Measurements from ENCODE around the gene LAD1. TPM values are rescaled to one million over a fixed set of nuclear protein-coding genes. Genes with fewer than 3 reads are reported as not detected.

The LAD1 gene
- total and polyA plus RNA-seq, 2 of the 13 experiments (the other 11 are each of a cell fraction or from before 2014, with no cell fraction given): 10.8 to 65.6 TPM

DNA sequence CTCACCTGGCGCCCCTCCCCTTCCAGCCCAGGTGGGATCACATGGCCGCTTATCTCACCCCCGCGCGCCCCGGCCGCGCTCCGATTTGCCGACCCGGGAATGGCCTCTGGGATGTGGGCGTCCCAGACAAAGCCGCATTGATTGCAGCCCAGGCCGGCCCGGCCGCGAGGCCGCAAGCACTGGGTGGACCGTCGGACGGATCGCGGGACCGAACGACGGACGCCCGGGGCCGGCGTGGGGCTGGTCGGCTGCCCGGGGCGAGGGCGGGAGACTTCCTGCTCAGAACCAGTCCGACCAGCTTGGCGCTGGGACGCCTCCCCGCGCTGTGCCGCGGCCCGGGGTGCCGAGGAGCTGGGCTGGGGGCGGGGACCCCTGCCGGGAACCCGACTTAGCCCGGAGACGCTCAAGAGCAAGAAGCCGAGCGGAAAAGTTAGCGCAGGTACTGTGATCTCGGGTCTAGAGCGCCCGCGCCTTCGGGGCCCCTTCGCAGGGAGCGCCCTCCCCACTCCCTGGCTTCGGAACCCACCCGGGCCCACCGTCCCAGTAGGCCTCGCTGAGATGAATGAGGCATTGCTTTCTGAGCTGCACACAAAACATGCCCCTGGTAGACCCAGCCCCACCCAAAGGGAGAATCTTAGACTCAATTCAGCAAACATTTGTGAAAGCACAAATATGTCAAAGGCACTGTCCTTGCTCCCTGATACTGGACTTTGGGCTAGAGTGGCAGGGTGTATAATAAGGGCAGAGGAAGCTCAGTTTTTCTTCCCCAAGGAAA lies 415 bp upstream of the LAD1 start (continued):
- TF ChIP-seq ZBTB3 (CRISPR knock-in tag; IDR thresholded peaks at IDR 0.05; ENCODE audit: borderline replicate concordance, low read depth) (no peak; the same call in 1 of the 2 replicates), SSRP1 (CRISPR knock-in tag; IDR thresholded peaks at IDR 0.05) (no peak), HOXD1 (CRISPR knock-in tag; IDR thresholded peaks at IDR 0.05) (0 out of 2 replicates have a peak, but pooled peaks have one; percentile 27), FOSL2 (CRISPR knock-in tag; IDR thresholded peaks at IDR 0.05) (peak; percentile 37; the same call in 1 of the 2 replicates), ZSCAN9 (CRISPR knock-in tag; IDR thresholded peaks at IDR 0.05; ENCODE audit: borderline replicate concordance) (no peak), RXRA (CRISPR knock-in tag; IDR thresholded peaks at IDR 0.05) (no peak; the same call in 1 of the 2 replicates), CHD2 (IDR thresholded peaks at IDR 0.05; ENCODE audit: low read depth, low read length) (no peak), AGO2 (optimal IDR thresholded peaks at IDR 0.05; ENCODE audit: low read depth, low read length) (peak; percentile 72), SPEN (CRISPR knock-in tag; IDR thresholded peaks at IDR 0.05; ENCODE audit: low read depth) (no peak; the same call in 1 of the 2 replicates), ELF4 (CRISPR knock-in tag; IDR thresholded peaks at IDR 0.05; ENCODE audit: borderline replicate concordance) (no peak), MTA1 (CRISPR knock-in tag; IDR thresholded peaks at IDR 0.05; ENCODE audit: borderline replicate concordance) (no peak), MAF1 (CRISPR knock-in tag; IDR thresholded peaks at IDR 0.05; ENCODE audit: borderline replicate concordance) (no peak), ZKSCAN1 (IDR thresholded peaks at IDR 0.05; ENCODE audit: low read length) (no peak)
- TF ChIP-seq, protein P1, sequence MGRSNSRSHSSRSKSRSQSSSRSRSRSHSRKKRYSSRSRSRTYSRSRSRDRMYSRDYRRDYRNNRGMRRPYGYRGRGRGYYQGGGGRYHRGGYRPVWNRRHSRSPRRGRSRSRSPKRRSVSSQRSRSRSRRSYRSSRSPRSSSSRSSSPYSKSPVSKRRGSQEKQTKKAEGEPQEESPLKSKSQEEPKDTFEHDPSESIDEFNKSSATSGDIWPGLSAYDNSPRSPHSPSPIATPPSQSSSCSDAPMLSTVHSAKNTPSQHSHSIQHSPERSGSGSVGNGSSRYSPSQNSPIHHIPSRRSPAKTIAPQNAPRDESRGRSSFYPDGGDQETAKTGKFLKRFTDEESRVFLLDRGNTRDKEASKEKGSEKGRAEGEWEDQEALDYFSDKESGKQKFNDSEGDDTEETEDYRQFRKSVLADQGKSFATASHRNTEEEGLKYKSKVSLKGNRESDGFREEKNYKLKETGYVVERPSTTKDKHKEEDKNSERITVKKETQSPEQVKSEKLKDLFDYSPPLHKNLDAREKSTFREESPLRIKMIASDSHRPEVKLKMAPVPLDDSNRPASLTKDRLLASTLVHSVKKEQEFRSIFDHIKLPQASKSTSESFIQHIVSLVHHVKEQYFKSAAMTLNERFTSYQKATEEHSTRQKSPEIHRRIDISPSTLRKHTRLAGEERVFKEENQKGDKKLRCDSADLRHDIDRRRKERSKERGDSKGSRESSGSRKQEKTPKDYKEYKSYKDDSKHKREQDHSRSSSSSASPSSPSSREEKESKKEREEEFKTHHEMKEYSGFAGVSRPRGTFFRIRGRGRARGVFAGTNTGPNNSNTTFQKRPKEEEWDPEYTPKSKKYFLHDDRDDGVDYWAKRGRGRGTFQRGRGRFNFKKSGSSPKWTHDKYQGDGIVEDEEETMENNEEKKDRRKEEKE (IDR thresholded peaks at IDR 0.05): no peak
- TF ChIP-seq, protein P2, sequence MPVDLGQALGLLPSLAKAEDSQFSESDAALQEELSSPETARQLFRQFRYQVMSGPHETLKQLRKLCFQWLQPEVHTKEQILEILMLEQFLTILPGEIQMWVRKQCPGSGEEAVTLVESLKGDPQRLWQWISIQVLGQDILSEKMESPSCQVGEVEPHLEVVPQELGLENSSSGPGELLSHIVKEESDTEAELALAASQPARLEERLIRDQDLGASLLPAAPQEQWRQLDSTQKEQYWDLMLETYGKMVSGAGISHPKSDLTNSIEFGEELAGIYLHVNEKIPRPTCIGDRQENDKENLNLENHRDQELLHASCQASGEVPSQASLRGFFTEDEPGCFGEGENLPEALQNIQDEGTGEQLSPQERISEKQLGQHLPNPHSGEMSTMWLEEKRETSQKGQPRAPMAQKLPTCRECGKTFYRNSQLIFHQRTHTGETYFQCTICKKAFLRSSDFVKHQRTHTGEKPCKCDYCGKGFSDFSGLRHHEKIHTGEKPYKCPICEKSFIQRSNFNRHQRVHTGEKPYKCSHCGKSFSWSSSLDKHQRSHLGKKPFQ (CRISPR knock-in tag; IDR thresholded peaks at IDR 0.05; ENCODE audit: insufficient replicate concordance): no peak
- TF ChIP-seq, protein P3, sequence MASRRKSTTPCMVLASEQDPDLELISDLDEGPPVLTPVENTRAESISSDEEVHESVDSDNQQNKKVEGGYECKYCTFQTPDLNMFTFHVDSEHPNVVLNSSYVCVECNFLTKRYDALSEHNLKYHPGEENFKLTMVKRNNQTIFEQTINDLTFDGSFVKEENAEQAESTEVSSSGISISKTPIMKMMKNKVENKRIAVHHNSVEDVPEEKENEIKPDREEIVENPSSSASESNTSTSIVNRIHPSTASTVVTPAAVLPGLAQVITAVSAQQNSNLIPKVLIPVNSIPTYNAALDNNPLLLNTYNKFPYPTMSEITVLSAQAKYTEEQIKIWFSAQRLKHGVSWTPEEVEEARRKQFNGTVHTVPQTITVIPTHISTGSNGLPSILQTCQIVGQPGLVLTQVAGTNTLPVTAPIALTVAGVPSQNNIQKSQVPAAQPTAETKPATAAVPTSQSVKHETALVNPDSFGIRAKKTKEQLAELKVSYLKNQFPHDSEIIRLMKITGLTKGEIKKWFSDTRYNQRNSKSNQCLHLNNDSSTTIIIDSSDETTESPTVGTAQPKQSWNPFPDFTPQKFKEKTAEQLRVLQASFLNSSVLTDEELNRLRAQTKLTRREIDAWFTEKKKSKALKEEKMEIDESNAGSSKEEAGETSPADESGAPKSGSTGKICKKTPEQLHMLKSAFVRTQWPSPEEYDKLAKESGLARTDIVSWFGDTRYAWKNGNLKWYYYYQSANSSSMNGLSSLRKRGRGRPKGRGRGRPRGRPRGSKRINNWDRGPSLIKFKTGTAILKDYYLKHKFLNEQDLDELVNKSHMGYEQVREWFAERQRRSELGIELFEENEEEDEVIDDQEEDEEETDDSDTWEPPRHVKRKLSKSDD (CRISPR knock-in tag; IDR thresholded peaks at IDR 0.05; ENCODE audit: low read depth): no peak; the same call in 1 of the 2 replicates
- TF ChIP-seq, protein P4, sequence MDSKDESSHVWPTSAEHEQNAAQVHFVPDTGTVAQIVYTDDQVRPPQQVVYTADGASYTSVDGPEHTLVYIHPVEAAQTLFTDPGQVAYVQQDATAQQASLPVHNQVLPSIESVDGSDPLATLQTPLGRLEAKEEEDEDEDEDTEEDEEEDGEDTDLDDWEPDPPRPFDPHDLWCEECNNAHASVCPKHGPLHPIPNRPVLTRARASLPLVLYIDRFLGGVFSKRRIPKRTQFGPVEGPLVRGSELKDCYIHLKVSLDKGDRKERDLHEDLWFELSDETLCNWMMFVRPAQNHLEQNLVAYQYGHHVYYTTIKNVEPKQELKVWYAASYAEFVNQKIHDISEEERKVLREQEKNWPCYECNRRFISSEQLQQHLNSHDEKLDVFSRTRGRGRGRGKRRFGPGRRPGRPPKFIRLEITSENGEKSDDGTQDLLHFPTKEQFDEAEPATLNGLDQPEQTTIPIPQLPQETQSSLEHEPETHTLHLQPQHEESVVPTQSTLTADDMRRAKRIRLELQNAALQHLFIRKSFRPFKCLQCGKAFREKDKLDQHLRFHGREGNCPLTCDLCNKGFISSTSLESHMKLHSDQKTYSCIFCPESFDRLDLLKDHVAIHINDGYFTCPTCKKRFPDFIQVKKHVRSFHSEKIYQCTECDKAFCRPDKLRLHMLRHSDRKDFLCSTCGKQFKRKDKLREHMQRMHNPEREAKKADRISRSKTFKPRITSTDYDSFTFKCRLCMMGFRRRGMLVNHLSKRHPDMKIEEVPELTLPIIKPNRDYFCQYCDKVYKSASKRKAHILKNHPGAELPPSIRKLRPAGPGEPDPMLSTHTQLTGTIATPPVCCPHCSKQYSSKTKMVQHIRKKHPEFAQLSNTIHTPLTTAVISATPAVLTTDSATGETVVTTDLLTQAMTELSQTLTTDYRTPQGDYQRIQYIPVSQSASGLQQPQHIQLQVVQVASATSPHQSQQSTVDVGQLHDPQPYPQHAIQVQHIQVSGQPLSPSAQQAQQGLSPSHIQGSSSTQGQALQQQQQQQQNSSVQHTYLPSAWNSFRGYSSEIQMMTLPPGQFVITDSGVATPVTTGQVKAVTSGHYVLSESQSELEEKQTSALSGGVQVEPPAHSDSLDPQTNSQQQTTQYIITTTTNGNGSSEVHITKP (CRISPR knock-in tag; IDR thresholded peaks at IDR 0.05; ENCODE audit: low read depth): 0 out of 2 replicates have a peak, but pooled peaks have one; percentile 24

Data from HepG2 (cell line).